NCI-H774 (cell line): Measurements from ENCODE around the gene ROM1.
"Not testable (repeated sequence)": the region's sequence is repeated elsewhere in the genome, so short reads cannot be mapped to it uniquely, and the experiment has no call there.

ENCODE experiments used
- DNase-seq: peaks from one replicate; lab custom pipeline; 2025; lab: John Stamatoyannopoulos, UW

The ROM1 gene

GRCh38 chr11:62649486-62649885, 36.4 kb downstream of the ROM1 start:
- DNase-seq, result no peak

GRCh38 chr11:62650283-62650682, 37.2 kb downstream of the ROM1 start:
- not testable (repeated sequence) for DNase-seq

GRCh38 chr11:62652161-62653006, 39.3 kb downstream of the ROM1 start:
- DNase-seq, result no peak

- no peak for DNase-seq
Observed at GRCh38 chr11:62654297-62654696, 41.2 kb downstream of the ROM1 start.

GRCh38 chr11:62656796-62657429, 43.9 kb downstream of the ROM1 start:
- DNase-seq, result no peak

GRCh38 chr11:62664405-62665074, 51.5 kb downstream of the ROM1 start:
- peak; percentile 65 for DNase-seq
